ENCODE measurements around the gene PCED1B.

PCED1B gene

DNA sequence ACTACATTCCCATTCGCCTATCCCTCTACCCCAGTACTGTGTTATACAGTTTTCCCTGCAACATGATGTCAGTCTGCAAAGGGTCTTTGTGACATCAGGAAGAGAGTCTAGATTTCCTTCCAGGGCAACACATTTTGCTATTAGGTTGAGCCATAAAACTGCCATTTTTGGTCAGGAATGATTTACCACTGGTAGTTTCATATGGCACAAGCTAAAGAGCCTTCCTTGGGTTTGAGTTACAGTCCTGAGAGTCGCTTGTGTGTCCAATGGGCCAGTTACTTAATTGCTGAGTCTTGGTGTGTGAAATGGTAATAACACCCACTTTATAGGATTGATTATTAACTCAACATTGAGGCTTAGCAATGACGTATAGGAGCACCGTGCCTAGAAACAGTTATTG lies 23.0 kb downstream of the PCED1B start:
- no peak overlapping the region for H3K4me3 ChIP-seq (ENCODE audit: low read depth, low read length)
- no peak for DNase-seq (ENCODE audit: low read depth)
- TF ChIP-seq, protein P1, sequence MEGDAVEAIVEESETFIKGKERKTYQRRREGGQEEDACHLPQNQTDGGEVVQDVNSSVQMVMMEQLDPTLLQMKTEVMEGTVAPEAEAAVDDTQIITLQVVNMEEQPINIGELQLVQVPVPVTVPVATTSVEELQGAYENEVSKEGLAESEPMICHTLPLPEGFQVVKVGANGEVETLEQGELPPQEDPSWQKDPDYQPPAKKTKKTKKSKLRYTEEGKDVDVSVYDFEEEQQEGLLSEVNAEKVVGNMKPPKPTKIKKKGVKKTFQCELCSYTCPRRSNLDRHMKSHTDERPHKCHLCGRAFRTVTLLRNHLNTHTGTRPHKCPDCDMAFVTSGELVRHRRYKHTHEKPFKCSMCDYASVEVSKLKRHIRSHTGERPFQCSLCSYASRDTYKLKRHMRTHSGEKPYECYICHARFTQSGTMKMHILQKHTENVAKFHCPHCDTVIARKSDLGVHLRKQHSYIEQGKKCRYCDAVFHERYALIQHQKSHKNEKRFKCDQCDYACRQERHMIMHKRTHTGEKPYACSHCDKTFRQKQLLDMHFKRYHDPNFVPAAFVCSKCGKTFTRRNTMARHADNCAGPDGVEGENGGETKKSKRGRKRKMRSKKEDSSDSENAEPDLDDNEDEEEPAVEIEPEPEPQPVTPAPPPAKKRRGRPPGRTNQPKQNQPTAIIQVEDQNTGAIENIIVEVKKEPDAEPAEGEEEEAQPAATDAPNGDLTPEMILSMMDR (IDR thresholded peaks at IDR 0.05; ENCODE audit: low read depth, low read length), result no peak
- no peak for TF ChIP-seq POLR2A (IDR thresholded peaks at IDR 0.05; ENCODE audit: extremely low read depth, insufficient read length)
- TF ChIP-seq, protein P2, sequence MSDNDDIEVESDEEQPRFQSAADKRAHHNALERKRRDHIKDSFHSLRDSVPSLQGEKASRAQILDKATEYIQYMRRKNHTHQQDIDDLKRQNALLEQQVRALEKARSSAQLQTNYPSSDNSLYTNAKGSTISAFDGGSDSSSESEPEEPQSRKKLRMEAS (IDR thresholded peaks at IDR 0.05; ENCODE audit: low read depth, low read length), result no peak
- TF ChIP-seq MYC (IDR thresholded peaks at IDR 0.05; ENCODE audit: low read depth, low read length), result no peak

DNA sequence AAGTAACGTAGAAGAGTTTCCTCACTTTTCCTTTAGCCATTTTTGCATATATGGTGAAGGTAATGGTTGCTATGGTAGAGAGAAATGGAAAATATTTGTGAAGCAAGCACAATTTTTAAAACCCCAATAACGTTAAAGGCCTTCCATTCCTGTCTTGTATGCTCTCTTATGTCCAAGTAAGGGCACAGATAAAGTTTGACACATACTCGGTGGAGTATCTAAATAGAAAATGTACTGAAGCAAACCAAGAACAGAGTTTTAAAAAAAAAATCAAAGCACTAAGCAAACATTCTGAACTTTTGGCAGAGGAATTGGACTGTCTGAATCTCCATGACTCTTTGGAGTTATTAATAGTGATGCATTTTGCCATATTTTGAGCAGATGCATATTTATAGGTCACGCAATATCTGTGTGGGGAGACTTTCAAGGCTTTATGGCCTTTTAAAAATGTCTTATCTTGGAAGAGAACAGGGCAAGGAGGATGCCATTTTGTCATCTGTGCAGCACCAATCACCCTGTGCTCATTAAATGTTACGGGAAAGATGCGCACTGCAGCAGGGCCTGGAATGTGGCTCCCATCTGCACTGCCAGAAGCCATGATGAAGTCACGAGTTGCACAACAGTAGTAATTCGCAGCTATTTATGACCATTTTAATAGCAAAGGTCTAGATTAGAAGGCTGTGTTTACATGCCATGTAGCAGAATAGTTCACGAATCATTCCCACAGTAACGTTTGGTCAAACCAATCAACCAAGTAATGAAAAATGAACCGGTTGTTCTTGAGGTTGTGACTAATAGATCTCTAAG lies 23.6 kb downstream of the PCED1B start:
- DNase-seq (ENCODE audit: low read depth), result no peak
- no peak overlapping the region for H3K4me3 ChIP-seq (ENCODE audit: low read depth, low read length)
- TF ChIP-seq, protein P1 (IDR thresholded peaks at IDR 0.05; ENCODE audit: low read depth, low read length), result no peak
- TF ChIP-seq, protein P2 (IDR thresholded peaks at IDR 0.05; ENCODE audit: low read depth, low read length), result no peak
- TF ChIP-seq POLR2A (IDR thresholded peaks at IDR 0.05; ENCODE audit: extremely low read depth, insufficient read length) (no peak), MYC (IDR thresholded peaks at IDR 0.05; ENCODE audit: low read depth, low read length) (no peak)

DNA sequence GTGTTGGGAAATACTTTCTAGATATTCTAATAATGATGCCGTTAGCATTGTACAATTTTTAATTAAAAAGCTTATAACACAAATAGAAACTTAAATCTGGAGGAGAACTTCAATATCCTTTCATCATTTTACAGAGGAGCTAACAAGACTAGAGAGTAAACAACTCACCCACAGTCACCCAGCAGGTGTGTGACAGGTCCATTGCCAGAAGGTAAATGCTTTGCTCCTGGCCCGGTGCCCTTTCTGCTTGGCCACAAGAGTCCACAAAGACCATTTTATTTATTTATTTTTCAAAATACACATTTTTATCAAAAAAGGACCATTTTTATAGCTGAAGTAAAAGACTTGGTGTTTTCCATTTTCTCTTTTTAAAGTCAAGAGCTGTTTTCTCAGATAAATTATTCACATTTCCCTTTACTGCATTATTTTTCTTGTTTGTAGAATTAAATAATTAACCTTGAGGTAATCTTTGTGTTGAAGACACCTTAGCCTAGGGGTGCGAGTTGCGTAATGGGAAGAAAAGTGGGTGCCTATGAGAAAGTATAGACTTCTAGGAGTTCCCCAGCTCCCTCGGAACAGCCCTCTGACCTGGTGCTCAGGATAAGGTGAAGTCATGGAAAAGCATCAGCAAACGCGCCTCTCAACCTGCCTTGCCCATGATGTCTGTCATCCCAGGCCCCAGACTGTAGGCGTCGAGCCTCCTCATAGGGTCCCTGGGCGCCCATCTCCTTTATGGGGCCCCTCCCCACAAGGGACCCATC lies 26.7 kb downstream of the PCED1B start:
- DNase-seq (ENCODE audit: low read depth), result no peak
- no peak overlapping the region for H3K4me3 ChIP-seq (ENCODE audit: low read depth, low read length)
- TF ChIP-seq, protein P1 (IDR thresholded peaks at IDR 0.05; ENCODE audit: low read depth, low read length), result no peak
- TF ChIP-seq POLR2A (IDR thresholded peaks at IDR 0.05; ENCODE audit: extremely low read depth, insufficient read length) (no peak), MYC (IDR thresholded peaks at IDR 0.05; ENCODE audit: low read depth, low read length) (no peak)
- TF ChIP-seq, protein P2 (IDR thresholded peaks at IDR 0.05; ENCODE audit: low read depth, low read length), result no peak

DNA sequence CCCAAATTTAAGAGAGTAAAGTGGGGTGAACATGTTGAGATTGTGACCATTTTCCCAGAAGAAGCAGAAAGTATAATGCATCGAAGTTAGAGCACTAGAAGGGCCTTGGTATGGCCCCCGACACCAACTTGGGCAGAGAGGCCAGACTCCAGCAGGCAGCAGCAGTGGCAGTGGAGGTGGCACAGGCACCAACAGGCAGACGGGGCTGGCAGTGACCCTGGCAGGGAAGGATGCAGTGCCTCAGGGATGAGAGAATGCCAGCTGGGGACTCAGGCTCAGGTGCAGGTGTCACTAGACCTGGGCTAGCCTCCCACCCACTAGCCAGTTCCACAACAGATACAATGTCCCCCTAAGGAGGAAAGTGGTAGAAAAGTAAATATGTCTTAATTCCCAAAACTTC lies 28.0 kb downstream of the PCED1B start:
- TF ChIP-seq, protein P2 (IDR thresholded peaks at IDR 0.05; ENCODE audit: low read depth, low read length), result no peak
- TF ChIP-seq, protein P1 (IDR thresholded peaks at IDR 0.05; ENCODE audit: low read depth, low read length), result no peak
- TF ChIP-seq POLR2A (IDR thresholded peaks at IDR 0.05; ENCODE audit: extremely low read depth, insufficient read length), result no peak
- TF ChIP-seq MYC (IDR thresholded peaks at IDR 0.05; ENCODE audit: low read depth, low read length), result no peak
- no peak for DNase-seq (ENCODE audit: low read depth)
- H3K4me3 ChIP-seq (ENCODE audit: low read depth, low read length), result no peak overlapping the region

DNA sequence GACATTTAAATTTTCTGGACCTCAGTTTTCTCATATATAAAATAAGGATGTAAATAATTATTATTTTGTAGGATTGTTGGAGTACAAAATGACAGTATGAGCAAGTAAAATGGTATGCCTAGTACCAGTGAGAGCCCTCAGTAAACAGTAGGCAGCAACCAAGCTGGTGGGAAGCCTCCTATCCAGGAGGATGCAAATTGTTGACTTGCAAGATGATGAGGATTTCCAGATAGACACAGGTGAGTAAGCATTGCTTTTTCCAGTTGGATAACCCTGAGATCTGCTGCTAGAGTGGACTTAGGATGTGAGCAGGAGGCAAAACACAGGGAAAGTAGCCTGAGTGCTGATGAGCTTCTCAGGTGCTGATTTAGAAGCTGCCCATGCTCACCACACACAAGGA lies 28.5 kb downstream of the PCED1B start:
- no peak for DNase-seq (ENCODE audit: low read depth)
- TF ChIP-seq, protein P2 (IDR thresholded peaks at IDR 0.05; ENCODE audit: low read depth, low read length), result no peak
- TF ChIP-seq MYC (IDR thresholded peaks at IDR 0.05; ENCODE audit: low read depth, low read length), result no peak
- no peak for TF ChIP-seq POLR2A (IDR thresholded peaks at IDR 0.05; ENCODE audit: extremely low read depth, insufficient read length)
- TF ChIP-seq, protein P1 (IDR thresholded peaks at IDR 0.05; ENCODE audit: low read depth, low read length), result no peak
- H3K4me3 ChIP-seq (ENCODE audit: low read depth, low read length), result no peak overlapping the region
